ENCODE measurements around the gene CLEC16A.
"Not testable (repeated sequence)": the region's sequence is repeated elsewhere in the genome, so short reads cannot be mapped to it uniquely, and the experiment has no call there.

The CLEC16A gene

GRCh38 chr16:11091021-11091785 is 146.8 kb downstream of the CLEC16A start:
- no peak for DNase-seq

GRCh38 chr16:11092788-11093571 is 148.6 kb downstream of the CLEC16A start:
- DNase-seq = no peak

- no peak for DNase-seq
Measured at GRCh38 chr16:11093572-11094074, 149.3 kb downstream of the CLEC16A start.

- DNase-seq = no peak
Measured at GRCh38 chr16:11094075-11094856, 149.9 kb downstream of the CLEC16A start.

- DNase-seq = no peak
Measured at GRCh38 chr16:11094857-11095565, 150.6 kb downstream of the CLEC16A start.

- no peak for DNase-seq
Measured at GRCh38 chr16:11095935-11096334, 151.6 kb downstream of the CLEC16A start.

GRCh38 chr16:11097094-11097786 is 152.9 kb downstream of the CLEC16A start:
- DNase-seq = no peak

- DNase-seq = no peak
Measured at GRCh38 chr16:11097787-11098167, 153.4 kb downstream of the CLEC16A start.

- DNase-seq = no peak
Measured at GRCh38 chr16:11098601-11099390, 154.4 kb downstream of the CLEC16A start.

GRCh38 chr16:11099672-11100205 is 155.4 kb downstream of the CLEC16A start:
- DNase-seq = no peak

- no peak for DNase-seq
Measured at GRCh38 chr16:11100239-11100750, 155.9 kb downstream of the CLEC16A start.

GRCh38 chr16:11101283-11101682 is 156.9 kb downstream of the CLEC16A start:
- no peak for DNase-seq

- DNase-seq = no peak
Measured at GRCh38 chr16:11101695-11102522, 157.5 kb downstream of the CLEC16A start.

GRCh38 chr16:11102523-11102898 is 158.1 kb downstream of the CLEC16A start:
- no peak for DNase-seq

GRCh38 chr16:11103301-11103700 is 158.9 kb downstream of the CLEC16A start:
- DNase-seq = not testable (repeated sequence)

GRCh38 chr16:11104168-11105037 is 160.0 kb downstream of the CLEC16A start:
- no peak for DNase-seq

- DNase-seq = no peak
Measured at GRCh38 chr16:11105038-11105903, 160.9 kb downstream of the CLEC16A start.

- DNase-seq = no peak
Measured at GRCh38 chr16:11106726-11107125, 162.4 kb downstream of the CLEC16A start.
